GM03348 (cell line): ENCODE data around the gene NFE2L2.
A peak's percentile ranks its signal among the peaks of the same experiment; 100 is the strongest.
"Not testable (repeated sequence)": the region's sequence is repeated elsewhere in the genome, so short reads cannot be mapped to it uniquely, and the experiment has no call there.

Experiments used
- DNase-seq: peaks from one replicate; pipeline ENCODE4 v3.0.0; 2012; ENCODE audit warnings: low spot score

Gene NFE2L2

GRCh38 chr2:177237932-177238331 is 26.6 kb downstream of the NFE2L2 start:
- no peak for DNase-seq

- no peak for DNase-seq
Measured at GRCh38 chr2:177235855-177236437, 28.6 kb downstream of the NFE2L2 start.

- no peak for DNase-seq
Measured at GRCh38 chr2:177234267-177234666, 30.3 kb downstream of the NFE2L2 start.

GRCh38 chr2:177232098-177232704 is 32.3 kb downstream of the NFE2L2 start:
- no peak for DNase-seq

- DNase-seq = no peak
Measured at GRCh38 chr2:177231270-177231669, 33.3 kb downstream of the NFE2L2 start.

- DNase-seq = no peak
Measured at GRCh38 chr2:177229442-177230242, 34.9 kb downstream of the NFE2L2 start.

GRCh38 chr2:177225965-177226360 is 38.6 kb downstream of the NFE2L2 start:
- DNase-seq = no peak

GRCh38 chr2:177223436-177223835 is 41.1 kb downstream of the NFE2L2 start:
- DNase-seq = not testable (repeated sequence)

GRCh38 chr2:177221970-177222369 is 42.6 kb downstream of the NFE2L2 start:
- no peak for DNase-seq

- no peak for DNase-seq
Measured at GRCh38 chr2:177221534-177221933, 43.0 kb downstream of the NFE2L2 start.

- DNase-seq = not testable (repeated sequence)
Measured at GRCh38 chr2:177219787-177220186, 44.7 kb downstream of the NFE2L2 start.

GRCh38 chr2:177217247-177217843 is 47.2 kb downstream of the NFE2L2 start:
- DNase-seq = no peak

- peak; percentile 94 for DNase-seq
Measured at GRCh38 chr2:177212891-177213856, 51.4 kb downstream of the NFE2L2 start.

GRCh38 chr2:177212106-177212890 is 52.2 kb downstream of the NFE2L2 start, which contains the start of gene HNRNPA3:
TSS of gene HNRNPA3 (plus strand) at chr2:177212794. CDS start at chr2:177212800, 6 bp downstream.
- DNase-seq = peak; percentile 99

GRCh38 chr2:177211576-177212105 is 52.9 kb downstream of the NFE2L2 start:
- no peak for DNase-seq

GRCh38 chr2:177211169-177211568 is 53.4 kb downstream of the NFE2L2 start:
- DNase-seq = no peak

GRCh38 chr2:177207101-177207500 is 57.4 kb downstream of the NFE2L2 start:
- no peak for DNase-seq

GRCh38 chr2:177204417-177204816 is 60.1 kb downstream of the NFE2L2 start:
- DNase-seq = no peak

- DNase-seq = no peak
Measured at GRCh38 chr2:177201919-177202346, 62.6 kb downstream of the NFE2L2 start.

GRCh38 chr2:177200419-177200818 is 64.1 kb downstream of the NFE2L2 start:
- DNase-seq = not testable (repeated sequence)
